Endothelial cell (in vitro differentiated cells): Measurements from ENCODE around the gene CACNA1F. TPM values are rescaled to one million over a fixed set of nuclear protein-coding genes. Genes with fewer than 3 reads are reported as not detected.

Experiments used
- DNase-seq: peaks from one replicate; pipeline ENCODE4 v3.0.0; 2021; ENCODE audit warnings: low spot score
- H3K27ac Mint-ChIP-seq: one replicate; pipeline ENCODE4 v1.8.0; 2021; ENCODE audit warnings: mixed read lengths, inconsistent platforms; ENCODE audit not compliant: unreplicated experiment
- H3K27me3 Mint-ChIP-seq: one replicate; pipeline ENCODE4 v1.8.0; 2021; ENCODE audit warnings: mild to moderate bottlenecking, moderate library complexity, mixed read lengths, inconsistent platforms; ENCODE audit not compliant: unreplicated experiment
- H3K36me3 Mint-ChIP-seq: one replicate; pipeline ENCODE4 v1.8.0; 2021; ENCODE audit warnings: mild to moderate bottlenecking, low read depth, mixed read lengths, inconsistent platforms; ENCODE audit not compliant: unreplicated experiment
- H3K4me1 Mint-ChIP-seq: one replicate; pipeline ENCODE4 v1.8.0; 2021; ENCODE audit warnings: mild to moderate bottlenecking, mixed read lengths, inconsistent platforms; ENCODE audit not compliant: unreplicated experiment
- H3K4me3 Mint-ChIP-seq: one replicate; pipeline ENCODE4 v1.8.0; 2021; ENCODE audit warnings: mild to moderate bottlenecking, mixed read lengths, inconsistent platforms; ENCODE audit not compliant: unreplicated experiment
- H3K9me3 Mint-ChIP-seq: one replicate; pipeline ENCODE4 v1.8.0; 2021; ENCODE audit warnings: mixed read lengths, inconsistent platforms; ENCODE audit not compliant: unreplicated experiment
- total RNA-seq: library from RNA; stranded (reverse); fragmentation: NEBNext Ultra II Directional; extraction: Animal tissue kit (Norgen Biotek cat#: 25700); gene quantifications from one replicate; pipeline ENCODE4 v1.2.1, GENCODE V29; 2021; ENCODE audit not compliant: unreplicated experiment
- TF ChIP-seq, protein P1 (sequence below): fragments of 200-600 bp; sonication (generic); IDR thresholded peaks from one replicate; pipeline ENCODE4 v1.5.0; 2021; ENCODE audit warnings: antibody characterized with exemption; ENCODE audit not compliant: unreplicated experiment

The CACNA1F gene
- total RNA-seq, 1 donor from 2014 or later = 0.59 TPM

DNA sequence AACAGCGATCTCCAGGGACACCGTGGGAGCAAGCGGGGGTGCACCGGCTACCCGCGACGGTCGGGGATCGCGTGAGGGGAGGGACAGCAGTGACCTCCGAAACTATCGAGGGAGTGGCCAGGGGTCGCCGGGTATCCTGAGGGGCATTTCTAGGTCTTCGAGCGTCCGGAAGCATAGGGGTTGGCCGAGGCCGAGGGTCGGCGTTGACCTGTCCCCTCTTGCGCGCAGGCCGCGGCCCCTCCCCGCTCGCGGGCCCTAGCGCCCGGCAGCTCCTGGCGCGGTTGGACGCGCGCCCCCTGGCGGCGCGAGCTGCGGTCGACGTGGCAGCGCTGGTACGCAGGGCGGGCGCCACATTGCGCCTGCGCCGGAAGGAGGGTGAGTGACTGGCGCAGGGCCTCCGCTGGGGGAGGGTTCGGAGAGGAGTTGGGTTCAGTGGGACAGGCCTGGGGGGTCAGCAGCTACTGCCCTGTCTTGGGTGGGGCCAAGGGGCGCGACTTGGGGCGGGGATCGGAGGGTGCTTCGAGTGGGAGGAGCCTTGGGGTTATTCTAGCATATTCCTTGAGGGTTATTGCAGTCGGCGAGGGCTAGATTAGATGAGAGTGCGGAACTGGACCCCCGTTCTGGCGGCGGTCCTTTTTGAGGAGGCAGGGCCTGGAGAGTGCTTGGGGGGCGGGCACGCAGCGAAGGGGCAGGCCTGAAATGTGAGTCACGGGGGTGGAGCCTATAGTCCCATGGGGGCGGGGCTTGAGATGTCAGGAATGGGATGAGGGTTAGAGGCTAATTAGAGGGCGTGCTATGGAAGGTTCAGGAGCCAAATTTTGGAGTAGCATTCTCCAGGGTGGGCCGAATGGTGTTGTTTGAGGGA is 69.4 kb downstream of the CACNA1F start:
- H3K27me3 Mint-ChIP-seq = peaks cover 13% of the 10 kb centered on the region
- TF ChIP-seq, protein P1, sequence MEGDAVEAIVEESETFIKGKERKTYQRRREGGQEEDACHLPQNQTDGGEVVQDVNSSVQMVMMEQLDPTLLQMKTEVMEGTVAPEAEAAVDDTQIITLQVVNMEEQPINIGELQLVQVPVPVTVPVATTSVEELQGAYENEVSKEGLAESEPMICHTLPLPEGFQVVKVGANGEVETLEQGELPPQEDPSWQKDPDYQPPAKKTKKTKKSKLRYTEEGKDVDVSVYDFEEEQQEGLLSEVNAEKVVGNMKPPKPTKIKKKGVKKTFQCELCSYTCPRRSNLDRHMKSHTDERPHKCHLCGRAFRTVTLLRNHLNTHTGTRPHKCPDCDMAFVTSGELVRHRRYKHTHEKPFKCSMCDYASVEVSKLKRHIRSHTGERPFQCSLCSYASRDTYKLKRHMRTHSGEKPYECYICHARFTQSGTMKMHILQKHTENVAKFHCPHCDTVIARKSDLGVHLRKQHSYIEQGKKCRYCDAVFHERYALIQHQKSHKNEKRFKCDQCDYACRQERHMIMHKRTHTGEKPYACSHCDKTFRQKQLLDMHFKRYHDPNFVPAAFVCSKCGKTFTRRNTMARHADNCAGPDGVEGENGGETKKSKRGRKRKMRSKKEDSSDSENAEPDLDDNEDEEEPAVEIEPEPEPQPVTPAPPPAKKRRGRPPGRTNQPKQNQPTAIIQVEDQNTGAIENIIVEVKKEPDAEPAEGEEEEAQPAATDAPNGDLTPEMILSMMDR = peak; percentile 80
- H3K9me3 Mint-ChIP-seq = no peaks in the 10 kb centered on the region
- DNase-seq = peak; percentile 79
- no peaks in the 10 kb centered on the region for H3K36me3 Mint-ChIP-seq
- H3K4me1 Mint-ChIP-seq = peaks cover 16% of the 10 kb centered on the region
- H3K27ac Mint-ChIP-seq = peak overlapping the region; percentile 88
- H3K4me3 Mint-ChIP-seq = peak overlapping the region; percentile 83

DNA sequence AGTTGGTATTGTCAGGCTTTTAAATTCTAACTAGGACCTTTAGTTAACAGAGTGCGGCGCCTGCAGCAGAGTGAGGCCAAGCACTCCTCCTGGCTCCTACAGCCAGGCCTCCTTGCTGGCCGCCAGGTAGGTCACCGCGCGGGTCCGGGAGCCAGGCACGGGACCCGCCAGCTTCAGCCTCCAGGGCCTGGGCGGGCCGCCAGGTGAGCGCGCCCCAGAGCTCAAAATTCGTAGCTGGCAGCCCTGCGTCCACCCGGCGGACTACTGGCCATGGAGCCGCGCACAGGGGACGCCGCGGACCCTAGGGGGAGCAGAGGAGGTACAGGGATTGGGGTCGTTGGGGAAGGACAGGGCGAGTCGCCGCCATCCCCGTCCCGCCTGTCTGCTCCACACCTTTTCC is 70.5 kb downstream of the CACNA1F start, which contains the start of gene MAGIX:
MAGIX (plus strand) TSS at position 139 of the 400 bp plus-strand sequence; CDS start at position 271, 132 bp downstream.
- H3K36me3 Mint-ChIP-seq = no peaks in the 10 kb centered on the region
- TF ChIP-seq, protein P1 = no peak
- no peak within 1 kb of the TSS for H3K27ac Mint-ChIP-seq
- H3K27me3 Mint-ChIP-seq = peaks cover 16% of the 10 kb centered on the region
- no peak for DNase-seq
- peaks cover 13% of the 10 kb centered on the region for H3K4me1 Mint-ChIP-seq
- no peaks in the 10 kb centered on the region for H3K9me3 Mint-ChIP-seq
- peak within 1 kb of the TSS; percentile 37 for H3K4me3 Mint-ChIP-seq

DNA sequence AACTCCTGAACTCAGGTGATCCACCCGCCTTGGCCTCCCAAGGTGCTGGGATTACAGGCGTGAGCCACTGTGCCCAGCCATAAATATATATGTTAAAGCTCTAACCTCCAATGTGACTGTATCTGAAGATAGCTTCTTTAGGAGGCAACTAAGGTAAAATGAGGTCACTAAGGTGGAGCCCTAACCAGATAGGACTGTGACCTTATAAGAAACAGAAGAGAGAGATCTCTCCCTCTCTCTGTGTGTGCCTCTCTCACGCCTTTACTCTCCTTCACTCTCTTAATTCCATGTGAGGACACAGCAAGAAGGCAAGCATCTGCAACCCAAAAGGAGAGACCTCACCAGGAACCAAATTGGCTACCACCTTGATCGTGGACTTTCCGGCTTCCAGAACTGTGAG is 71.5 kb downstream of the CACNA1F start:
- Mint-ChIP-seq H3K27ac (no peak overlapping the region), H3K9me3 (no peaks in the 10 kb centered on the region), H3K27me3 (peaks cover 13% of the 10 kb centered on the region), H3K4me3 (no peak overlapping the region), H3K36me3 (no peaks in the 10 kb centered on the region), H3K4me1 (peaks cover 8% of the 10 kb centered on the region)
- TF ChIP-seq, protein P1 = no peak
- no peak for DNase-seq

DNA sequence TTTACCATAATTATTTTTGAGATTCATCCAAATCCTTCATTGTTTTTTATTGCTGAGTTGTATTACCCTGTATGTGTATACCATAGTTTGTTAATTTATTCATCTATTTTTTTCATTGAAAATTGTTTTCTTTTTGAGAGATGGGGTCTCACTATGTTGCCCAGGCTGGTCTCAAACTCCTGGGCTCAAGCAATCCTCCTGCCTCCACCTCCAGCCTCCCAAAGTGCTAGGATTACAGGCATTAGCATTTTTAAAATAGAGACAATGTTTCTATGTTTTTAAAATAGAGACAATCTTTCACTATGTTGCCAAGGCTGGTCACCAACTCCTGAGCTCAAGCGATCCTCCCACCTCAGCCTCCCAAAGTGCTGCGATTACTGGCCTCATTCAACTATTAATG is 72.2 kb downstream of the CACNA1F start:
- H3K9me3 Mint-ChIP-seq = no peaks in the 10 kb centered on the region
- no peaks in the 10 kb centered on the region for H3K36me3 Mint-ChIP-seq
- peaks cover 12% of the 10 kb centered on the region for H3K27me3 Mint-ChIP-seq
- DNase-seq = no peak
- TF ChIP-seq, protein P1 = no peak
- no peak overlapping the region for H3K4me3 Mint-ChIP-seq
- peaks cover 6% of the 10 kb centered on the region for H3K4me1 Mint-ChIP-seq
- no peak overlapping the region for H3K27ac Mint-ChIP-seq

DNA sequence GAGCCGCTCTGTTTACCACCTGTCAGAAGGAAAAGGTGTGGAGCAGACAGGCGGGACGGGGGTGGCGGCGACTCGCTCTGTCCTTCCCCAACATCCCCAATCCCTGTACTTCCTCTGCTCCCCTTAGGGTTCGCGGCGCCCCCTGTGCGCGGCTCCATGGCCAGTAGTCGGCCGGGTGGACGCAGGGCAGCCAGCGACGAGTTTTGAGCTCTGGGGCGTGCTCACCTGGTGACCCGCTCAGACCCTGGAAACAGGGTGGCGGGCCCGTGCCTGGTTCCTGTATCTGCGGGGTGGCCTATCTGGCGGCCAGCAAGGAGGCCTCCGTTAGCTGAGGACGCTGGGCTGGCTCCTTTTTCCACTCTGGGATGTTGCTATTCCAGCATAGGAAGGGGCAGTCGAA is 75.9 kb downstream of the CACNA1F start:
- Mint-ChIP-seq H3K4me1 (peaks cover 7% of the 10 kb centered on the region), H3K27me3 (peaks cover 7% of the 10 kb centered on the region), H3K27ac (no peak overlapping the region), H3K9me3 (no peaks in the 10 kb centered on the region), H3K4me3 (no peak overlapping the region), H3K36me3 (no peaks in the 10 kb centered on the region)
- DNase-seq = no peak
- TF ChIP-seq, protein P1 = no peak
